Measurements from ENCODE around the gene OR5V1. TPM values are rescaled to one million over a fixed set of nuclear protein-coding genes. Genes with fewer than 3 reads are reported as not detected.

The OR5V1 gene
- total RNA-seq, 4 donors from 2014 or later, result not detected

DNA sequence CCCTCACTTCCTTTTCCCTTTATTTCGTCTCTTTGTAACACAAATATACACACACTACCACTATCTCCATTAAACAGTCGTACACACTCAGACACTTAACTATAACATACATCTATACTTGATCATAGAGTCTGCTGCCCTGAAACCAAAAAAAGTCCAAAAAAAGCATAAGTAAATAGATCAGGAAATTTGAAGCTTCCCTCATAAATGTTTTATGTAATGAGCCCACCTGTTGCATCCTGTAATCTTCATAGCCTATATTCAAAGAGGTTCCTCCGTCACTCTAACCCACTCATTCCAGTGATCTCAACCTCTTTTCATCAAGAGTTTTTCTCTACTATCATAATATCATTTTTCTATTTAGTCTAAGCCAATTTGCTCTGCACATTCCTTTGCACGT, 19.9 kb upstream of the OR5V1 start:
- DNase-seq (ENCODE audit: extremely low spot score), result no peak
- peaks cover 0 to 9% (median 0%) of the 10 kb centered on the region in 4 donors for H3K27me3 ChIP-seq
- no peak overlapping the region for H3K4me3 ChIP-seq
- H3K4me1 ChIP-seq, result no peaks in the 10 kb centered on the region
- TF ChIP-seq POLR2A (IDR thresholded peaks at IDR 0.05; ENCODE audit: low read depth), result no peak
- TF ChIP-seq POLR2AphosphoS5 (IDR thresholded peaks at IDR 0.05), result no peak
- TF ChIP-seq, protein P1, sequence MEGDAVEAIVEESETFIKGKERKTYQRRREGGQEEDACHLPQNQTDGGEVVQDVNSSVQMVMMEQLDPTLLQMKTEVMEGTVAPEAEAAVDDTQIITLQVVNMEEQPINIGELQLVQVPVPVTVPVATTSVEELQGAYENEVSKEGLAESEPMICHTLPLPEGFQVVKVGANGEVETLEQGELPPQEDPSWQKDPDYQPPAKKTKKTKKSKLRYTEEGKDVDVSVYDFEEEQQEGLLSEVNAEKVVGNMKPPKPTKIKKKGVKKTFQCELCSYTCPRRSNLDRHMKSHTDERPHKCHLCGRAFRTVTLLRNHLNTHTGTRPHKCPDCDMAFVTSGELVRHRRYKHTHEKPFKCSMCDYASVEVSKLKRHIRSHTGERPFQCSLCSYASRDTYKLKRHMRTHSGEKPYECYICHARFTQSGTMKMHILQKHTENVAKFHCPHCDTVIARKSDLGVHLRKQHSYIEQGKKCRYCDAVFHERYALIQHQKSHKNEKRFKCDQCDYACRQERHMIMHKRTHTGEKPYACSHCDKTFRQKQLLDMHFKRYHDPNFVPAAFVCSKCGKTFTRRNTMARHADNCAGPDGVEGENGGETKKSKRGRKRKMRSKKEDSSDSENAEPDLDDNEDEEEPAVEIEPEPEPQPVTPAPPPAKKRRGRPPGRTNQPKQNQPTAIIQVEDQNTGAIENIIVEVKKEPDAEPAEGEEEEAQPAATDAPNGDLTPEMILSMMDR (IDR thresholded peaks at IDR 0.05), result no peak
- TF ChIP-seq EP300 (IDR thresholded peaks at IDR 0.05), result no peak
- intact Hi-C loops (cut with DNase I), result no loop called here
- 39% methylated on average over 4 of the region's 4 CpGs for WGBS
- H3K36me3 ChIP-seq, result no peaks in the 10 kb centered on the region
- no peak overlapping the region for H3K27ac ChIP-seq (replicated peaks in 1 of 4)
- no peaks in the 10 kb centered on the region for H3K9me3 ChIP-seq

DNA sequence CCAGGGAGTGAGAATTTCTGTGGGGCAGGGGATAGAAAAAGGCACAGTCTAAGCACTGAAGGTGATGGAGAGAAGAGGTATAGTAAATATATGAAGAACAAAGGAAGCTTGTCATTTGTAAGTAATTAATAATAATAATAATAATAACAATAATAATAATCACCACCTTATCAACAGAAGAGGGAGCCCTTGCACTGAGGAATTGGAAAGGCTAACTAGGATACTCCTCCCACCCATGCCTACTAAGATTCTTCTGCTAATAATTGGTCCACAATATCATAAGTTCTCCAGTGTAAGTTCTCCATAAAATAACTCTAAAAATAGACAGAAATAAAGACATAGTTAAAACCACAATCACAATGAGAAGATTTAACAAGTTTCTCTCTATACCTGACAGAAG, 7.3 kb upstream of the OR5V1 start:
- intact Hi-C loops (cut with DNase I), result no loop called here
- TF ChIP-seq EP300 (IDR thresholded peaks at IDR 0.05) (no peak), POLR2A (IDR thresholded peaks at IDR 0.05; ENCODE audit: low read depth) (no peak), POLR2AphosphoS5 (IDR thresholded peaks at IDR 0.05) (no peak)
- TF ChIP-seq, protein P1 (IDR thresholded peaks at IDR 0.05), result no peak
- Histone ChIP-seq H3K27me3 (peaks cover 0 to 4% (median 0%) of the 10 kb centered on the region in 4 donors), H3K36me3 (no peaks in the 10 kb centered on the region), H3K9me3 (no peaks in the 10 kb centered on the region), H3K4me3 (no peak overlapping the region), H3K27ac (replicated peaks in 1 of 4) (no peak overlapping the region), H3K4me1 (no peaks in the 10 kb centered on the region)
- DNase-seq (ENCODE audit: extremely low spot score), result no peak

DNA sequence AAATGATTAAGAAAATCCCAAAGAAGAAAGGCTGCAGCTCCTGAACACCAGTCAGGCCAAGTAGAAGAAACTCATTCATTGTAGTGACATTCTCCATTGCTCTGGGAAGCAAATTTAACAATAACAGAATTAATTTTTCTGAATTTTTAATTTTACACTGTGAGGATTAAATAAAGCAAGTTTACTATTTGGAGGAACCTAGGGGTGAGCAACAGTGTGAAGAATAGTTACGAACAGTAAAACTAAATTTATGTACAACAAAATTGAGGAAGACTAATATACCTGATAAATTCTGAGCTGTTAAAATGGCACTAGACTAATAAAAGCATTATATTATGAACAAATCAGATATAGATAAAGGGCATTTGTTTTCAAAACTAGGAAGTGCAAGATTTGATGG, 6.5 kb upstream of the OR5V1 start, which contains the start of gene OR12D3:
OR12D3 (minus strand) TSS at position 101 of the 400 bp plus-strand sequence; CDS start at position 97, 4 bp downstream.
- WGBS, result 78% methylated on average over 1 of the region's 1 CpG
- Histone ChIP-seq H3K27me3 (peaks cover 0 to 4% (median 0%) of the 10 kb centered on the region in 4 donors), H3K36me3 (no peaks in the 10 kb centered on the region), H3K9me3 (no peaks in the 10 kb centered on the region), H3K4me1 (no peaks in the 10 kb centered on the region), H3K27ac (replicated peaks in 1 of 4) (no peak within 1 kb of the TSS), H3K4me3 (no peak within 1 kb of the TSS)
- no peak for DNase-seq (ENCODE audit: extremely low spot score)
- intact Hi-C loops (cut with DNase I), result no loop called here
- TF ChIP-seq, protein P1 (IDR thresholded peaks at IDR 0.05), result no peak
- TF ChIP-seq POLR2AphosphoS5 (IDR thresholded peaks at IDR 0.05) (no peak), POLR2A (IDR thresholded peaks at IDR 0.05; ENCODE audit: low read depth) (no peak), EP300 (IDR thresholded peaks at IDR 0.05) (no peak)

DNA sequence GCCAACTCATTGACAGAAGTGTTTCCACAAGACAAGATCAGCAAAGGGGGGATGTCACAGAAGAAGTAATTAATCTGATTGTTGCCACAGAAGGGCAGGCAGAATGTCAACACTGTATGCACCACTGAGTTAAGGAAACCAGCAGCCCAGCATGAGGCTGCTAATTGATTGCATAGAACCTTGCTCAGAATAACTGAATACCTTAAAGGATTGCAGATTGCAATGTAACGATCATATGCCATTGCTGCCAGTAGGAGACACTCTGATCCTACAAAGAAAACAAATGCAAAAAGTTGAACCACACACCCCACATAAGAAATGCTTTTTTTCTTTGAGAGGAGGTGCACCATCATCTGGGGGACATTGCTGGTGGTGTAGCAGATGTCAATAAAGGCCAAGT, 13.1 kb downstream of the OR5V1 start:
- no peak for DNase-seq (ENCODE audit: extremely low spot score)

More for the DNA sequence above, 13.1 kb downstream of the OR5V1 start:
- TF ChIP-seq, protein P1 (IDR thresholded peaks at IDR 0.05), result no peak
- no peak for TF ChIP-seq POLR2AphosphoS5 (IDR thresholded peaks at IDR 0.05)
- TF ChIP-seq POLR2A (IDR thresholded peaks at IDR 0.05; ENCODE audit: low read depth), result no peak
- TF ChIP-seq EP300 (IDR thresholded peaks at IDR 0.05), result no peak
- H3K4me3 ChIP-seq, result no peak overlapping the region
- WGBS, result 20% methylated on average over 1 of the region's 1 CpG
- peaks cover 0 to 11% (median 2%) of the 10 kb centered on the region in 4 donors for H3K9me3 ChIP-seq
- intact Hi-C loops (cut with DNase I), result no loop called here
- peaks cover 0 to 5% (median 2%) of the 10 kb centered on the region in 4 donors for H3K27me3 ChIP-seq
- H3K36me3 ChIP-seq, result no peaks in the 10 kb centered on the region
- no peak overlapping the region for H3K27ac ChIP-seq (replicated peaks in 1 of 4)
- H3K4me1 ChIP-seq, result no peaks in the 10 kb centered on the region

Measured in esophagus muscularis mucosa (tissue), 4 donors.